GM23338 (cell line): Measurements from ENCODE around the gene BLZF1.
"Not testable (repeated sequence)": the region's sequence is repeated elsewhere in the genome, so short reads cannot be mapped to it uniquely, and the experiment has no call there.

Experiments
- CREB1 ChIP-seq: fragments of 250-450 bp; sonication (Bioruptor Pico); IDR thresholded peaks from 2 replicates; pipeline ENCODE4 v1.5.0; 2020; ENCODE audit warnings: low read depth, mild to moderate bottlenecking, moderate library complexity
- EZH2 ChIP-seq: fragments of 200-600 bp; sonication (generic); IDR thresholded peaks from one replicate; pipeline ENCODE4 v1.8.0; 2017; ENCODE audit warnings: antibody characterized with exemption, mild to moderate bottlenecking, low read depth; ENCODE audit not compliant: unreplicated experiment
- EZH2phosphoT487 ChIP-seq: fragments of 200-600 bp; sonication (generic); IDR thresholded peaks from one replicate; pipeline ENCODE4 v1.8.1; 2018; ENCODE audit warnings: antibody characterized with exemption; ENCODE audit not compliant: unreplicated experiment
- JUNB ChIP-seq: IDR thresholded peaks from one replicate; pipeline ENCODE4 v1.6.1; 2016; ENCODE audit warnings: antibody characterized with exemption; ENCODE audit not compliant: unreplicated experiment
- NANOG ChIP-seq: IDR thresholded peaks from 2 replicates; pipeline ENCODE4 v1.6.1; 2016; ENCODE audit warnings: antibody characterized with exemption, borderline replicate concordance
- POLR2AphosphoS5 ChIP-seq: IDR thresholded peaks from 2 replicates; pipeline ENCODE4 v1.6.1; 2016; ENCODE audit warnings: antibody characterized with exemption, low read depth
- ZNF114 ChIP-seq: fragments of 250-450 bp; sonication (Bioruptor Pico); IDR thresholded peaks from 2 replicates; pipeline ENCODE4 v1.5.0; 2020; ENCODE audit warnings: mild to moderate bottlenecking, moderate library complexity
- ZNF331 ChIP-seq: fragments of 250-450 bp; sonication (Bioruptor Pico); IDR thresholded peaks from 2 replicates; pipeline ENCODE4 v1.5.0; 2020; ENCODE audit warnings: low read depth, mild to moderate bottlenecking, moderate library complexity
- TF ChIP-seq, protein P1 (sequence below), 2 experiments: fragments of 200-600 bp in 1 of 2; sonication (generic) in 1 of 2; conservative IDR thresholded peaks; 2 replicates each; pipeline versions ENCODE4 v1.5.1 to v1.6.1; 2016 to 2017; ENCODE audit warnings: antibody characterized with exemption in 2 of 2, low read depth in 2 of 2, mild to moderate bottlenecking in 2 of 2, moderate library complexity in 1 of 2
- TF ChIP-seq, protein P2 (sequence below): IDR thresholded peaks from one replicate; pipeline ENCODE4 v1.6.1; 2018; ENCODE audit warnings: antibody characterized with exemption; ENCODE audit not compliant: unreplicated experiment
- TF ChIP-seq, protein P3 (sequence below): IDR thresholded peaks from 2 replicates; pipeline ENCODE4 v1.6.1; 2016; ENCODE audit warnings: antibody characterized with exemption

DNA sequence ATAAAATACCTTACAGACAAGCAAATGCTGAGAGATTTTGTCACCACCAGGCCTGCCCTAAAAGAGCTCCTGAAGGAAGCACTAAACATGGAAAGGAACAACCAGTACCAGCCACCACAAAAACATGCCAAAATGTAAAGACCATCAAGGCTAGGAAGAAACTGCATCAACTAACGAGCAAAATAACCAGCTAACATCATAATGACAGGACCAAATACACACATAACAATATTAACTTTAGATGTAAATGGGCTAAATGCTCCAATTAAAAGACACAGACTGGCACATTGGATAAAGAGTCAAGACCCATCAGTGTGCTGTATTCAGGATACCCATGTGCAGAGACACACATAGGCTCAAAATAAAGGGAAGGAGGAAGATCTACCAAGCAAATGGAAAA, 34.6 kb downstream of the BLZF1 start:
- TF ChIP-seq, protein P1, sequence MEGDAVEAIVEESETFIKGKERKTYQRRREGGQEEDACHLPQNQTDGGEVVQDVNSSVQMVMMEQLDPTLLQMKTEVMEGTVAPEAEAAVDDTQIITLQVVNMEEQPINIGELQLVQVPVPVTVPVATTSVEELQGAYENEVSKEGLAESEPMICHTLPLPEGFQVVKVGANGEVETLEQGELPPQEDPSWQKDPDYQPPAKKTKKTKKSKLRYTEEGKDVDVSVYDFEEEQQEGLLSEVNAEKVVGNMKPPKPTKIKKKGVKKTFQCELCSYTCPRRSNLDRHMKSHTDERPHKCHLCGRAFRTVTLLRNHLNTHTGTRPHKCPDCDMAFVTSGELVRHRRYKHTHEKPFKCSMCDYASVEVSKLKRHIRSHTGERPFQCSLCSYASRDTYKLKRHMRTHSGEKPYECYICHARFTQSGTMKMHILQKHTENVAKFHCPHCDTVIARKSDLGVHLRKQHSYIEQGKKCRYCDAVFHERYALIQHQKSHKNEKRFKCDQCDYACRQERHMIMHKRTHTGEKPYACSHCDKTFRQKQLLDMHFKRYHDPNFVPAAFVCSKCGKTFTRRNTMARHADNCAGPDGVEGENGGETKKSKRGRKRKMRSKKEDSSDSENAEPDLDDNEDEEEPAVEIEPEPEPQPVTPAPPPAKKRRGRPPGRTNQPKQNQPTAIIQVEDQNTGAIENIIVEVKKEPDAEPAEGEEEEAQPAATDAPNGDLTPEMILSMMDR (conservative IDR thresholded peaks at IDR 0.05; ENCODE audit: low read depth in 2 of 2) = not testable (repeated sequence)
- not testable (repeated sequence) for TF ChIP-seq EZH2; JUNB; POLR2AphosphoS5; CREB1 (CRISPR knock-in tag); EZH2phosphoT487; ZNF114 (CRISPR knock-in tag); ZNF331 (CRISPR knock-in tag); NANOG
- TF ChIP-seq, protein P2, sequence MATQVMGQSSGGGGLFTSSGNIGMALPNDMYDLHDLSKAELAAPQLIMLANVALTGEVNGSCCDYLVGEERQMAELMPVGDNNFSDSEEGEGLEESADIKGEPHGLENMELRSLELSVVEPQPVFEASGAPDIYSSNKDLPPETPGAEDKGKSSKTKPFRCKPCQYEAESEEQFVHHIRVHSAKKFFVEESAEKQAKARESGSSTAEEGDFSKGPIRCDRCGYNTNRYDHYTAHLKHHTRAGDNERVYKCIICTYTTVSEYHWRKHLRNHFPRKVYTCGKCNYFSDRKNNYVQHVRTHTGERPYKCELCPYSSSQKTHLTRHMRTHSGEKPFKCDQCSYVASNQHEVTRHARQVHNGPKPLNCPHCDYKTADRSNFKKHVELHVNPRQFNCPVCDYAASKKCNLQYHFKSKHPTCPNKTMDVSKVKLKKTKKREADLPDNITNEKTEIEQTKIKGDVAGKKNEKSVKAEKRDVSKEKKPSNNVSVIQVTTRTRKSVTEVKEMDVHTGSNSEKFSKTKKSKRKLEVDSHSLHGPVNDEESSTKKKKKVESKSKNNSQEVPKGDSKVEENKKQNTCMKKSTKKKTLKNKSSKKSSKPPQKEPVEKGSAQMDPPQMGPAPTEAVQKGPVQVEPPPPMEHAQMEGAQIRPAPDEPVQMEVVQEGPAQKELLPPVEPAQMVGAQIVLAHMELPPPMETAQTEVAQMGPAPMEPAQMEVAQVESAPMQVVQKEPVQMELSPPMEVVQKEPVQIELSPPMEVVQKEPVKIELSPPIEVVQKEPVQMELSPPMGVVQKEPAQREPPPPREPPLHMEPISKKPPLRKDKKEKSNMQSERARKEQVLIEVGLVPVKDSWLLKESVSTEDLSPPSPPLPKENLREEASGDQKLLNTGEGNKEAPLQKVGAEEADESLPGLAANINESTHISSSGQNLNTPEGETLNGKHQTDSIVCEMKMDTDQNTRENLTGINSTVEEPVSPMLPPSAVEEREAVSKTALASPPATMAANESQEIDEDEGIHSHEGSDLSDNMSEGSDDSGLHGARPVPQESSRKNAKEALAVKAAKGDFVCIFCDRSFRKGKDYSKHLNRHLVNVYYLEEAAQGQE = not testable (repeated sequence)
- TF ChIP-seq, protein P3, sequence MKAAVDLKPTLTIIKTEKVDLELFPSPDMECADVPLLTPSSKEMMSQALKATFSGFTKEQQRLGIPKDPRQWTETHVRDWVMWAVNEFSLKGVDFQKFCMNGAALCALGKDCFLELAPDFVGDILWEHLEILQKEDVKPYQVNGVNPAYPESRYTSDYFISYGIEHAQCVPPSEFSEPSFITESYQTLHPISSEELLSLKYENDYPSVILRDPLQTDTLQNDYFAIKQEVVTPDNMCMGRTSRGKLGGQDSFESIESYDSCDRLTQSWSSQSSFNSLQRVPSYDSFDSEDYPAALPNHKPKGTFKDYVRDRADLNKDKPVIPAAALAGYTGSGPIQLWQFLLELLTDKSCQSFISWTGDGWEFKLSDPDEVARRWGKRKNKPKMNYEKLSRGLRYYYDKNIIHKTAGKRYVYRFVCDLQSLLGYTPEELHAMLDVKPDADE = not testable (repeated sequence)
